Gastroesophageal sphincter (tissue), 3 donors: ENCODE results near the gene LRBA.

Source experiments
- CTCF ChIP-seq, 4 experiments: fragments of 200-600 bp in 2 of 4; fragments of 450-650 bp in 2 of 4; sonication (generic) in 1 of 4; IDR thresholded peaks; one replicate each; pipeline ENCODE4 v1.5.1; 2017 to 2019; ENCODE audit warnings: antibody characterized with exemption in 4 of 4, mild to moderate bottlenecking in 2 of 4, moderate library complexity in 2 of 4
- POLR2A ChIP-seq, 2 donors: fragments of 450-650 bp; IDR thresholded peaks; one replicate each; pipeline ENCODE4 v1.6.1; 2017; ENCODE audit warnings: antibody characterized with exemption in 2 of 2, mild to moderate bottlenecking in 2 of 2, moderate library complexity in 1 of 2

- TF ChIP-seq CTCF (IDR thresholded peaks at IDR 0.05) = no peak
- no peak for TF ChIP-seq POLR2A (IDR thresholded peaks at IDR 0.05)
Observed at GRCh38 chr4:150944660-150945059, 70.4 kb downstream of the LRBA start.
